Choroid plexus epithelial cell (primary cell): ENCODE measurements around the gene COL18A1.
"Not testable (repeated sequence)": the region's sequence is repeated elsewhere in the genome, so short reads cannot be mapped to it uniquely, and the experiment has no call there.

ENCODE experiments used
- DNase-seq: peaks from one replicate; pipeline ENCODE4 v3.0.0-alpha.2; 2010; ENCODE audit warnings: low read depth
- H3K4me3 ChIP-seq: 2 replicates; pipeline ENCODE4 v1.5.1; 2011; ENCODE audit warnings: low read depth, mild to moderate bottlenecking, control low read depth, low read length, moderate library complexity
- CTCF ChIP-seq: conservative IDR thresholded peaks from 2 replicates; pipeline ENCODE4 v1.5.1; 2011; ENCODE audit warnings: low read depth, mild to moderate bottlenecking, control low read depth, inconsistent platforms, low read length, moderate library complexity

Gene COL18A1

DNA sequence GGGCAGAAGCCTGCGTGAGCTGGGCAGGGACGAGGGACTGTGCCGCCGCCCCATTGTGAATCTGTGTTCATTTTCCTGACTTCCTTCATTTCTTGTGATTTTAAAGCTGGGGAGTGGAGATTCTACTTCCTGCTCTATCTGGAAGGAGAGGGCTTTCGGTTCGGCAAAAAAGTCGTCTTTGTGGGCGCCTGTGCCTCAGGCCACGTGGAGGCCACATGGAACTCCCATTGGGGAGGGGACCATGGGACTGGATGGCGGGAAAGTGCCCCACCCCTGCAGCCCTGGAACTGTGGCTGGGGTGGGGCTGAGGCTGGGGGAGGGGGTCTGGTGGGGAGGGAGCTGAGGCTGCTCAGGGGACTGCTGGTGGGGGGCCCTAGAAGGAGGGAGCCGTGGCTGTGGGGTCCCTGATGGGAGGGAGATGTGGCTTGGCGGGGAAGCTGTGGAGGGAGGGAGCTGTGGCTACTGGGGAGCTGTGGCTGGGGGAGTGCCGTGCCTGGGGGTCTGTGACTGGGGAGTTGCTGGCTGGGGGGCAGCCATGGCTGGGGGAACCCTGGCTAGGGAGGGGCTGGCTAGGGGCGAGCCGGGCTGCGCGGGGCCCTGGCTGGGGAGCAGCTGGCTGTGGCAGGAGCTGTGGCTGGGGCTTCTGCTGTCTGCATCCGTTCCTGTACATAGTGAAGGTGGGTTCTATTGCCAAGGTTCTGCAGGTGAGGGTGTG lies 31.5 kb downstream of the COL18A1 start:
- H3K4me3 ChIP-seq, result no peak overlapping the region
- DNase-seq, result no peak
- TF ChIP-seq CTCF, result no peak

DNA sequence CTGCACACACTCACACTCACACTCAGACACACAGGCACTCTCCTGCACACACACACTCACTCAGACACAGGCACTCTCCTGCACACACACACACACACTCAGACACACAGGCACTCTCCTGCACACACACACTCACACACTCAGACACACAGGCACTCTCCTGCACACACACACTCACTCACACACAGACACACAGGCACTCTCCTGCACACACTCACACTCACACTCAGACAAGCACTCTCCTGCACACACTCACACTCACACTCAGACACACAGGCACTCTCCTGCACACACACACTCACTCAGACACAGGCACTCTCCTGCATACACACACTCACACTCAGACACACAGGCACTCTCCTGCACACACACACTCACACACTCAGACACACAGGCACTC lies 32.9 kb downstream of the COL18A1 start:
- not testable (repeated sequence) for H3K4me3 ChIP-seq, DNase-seq

DNA sequence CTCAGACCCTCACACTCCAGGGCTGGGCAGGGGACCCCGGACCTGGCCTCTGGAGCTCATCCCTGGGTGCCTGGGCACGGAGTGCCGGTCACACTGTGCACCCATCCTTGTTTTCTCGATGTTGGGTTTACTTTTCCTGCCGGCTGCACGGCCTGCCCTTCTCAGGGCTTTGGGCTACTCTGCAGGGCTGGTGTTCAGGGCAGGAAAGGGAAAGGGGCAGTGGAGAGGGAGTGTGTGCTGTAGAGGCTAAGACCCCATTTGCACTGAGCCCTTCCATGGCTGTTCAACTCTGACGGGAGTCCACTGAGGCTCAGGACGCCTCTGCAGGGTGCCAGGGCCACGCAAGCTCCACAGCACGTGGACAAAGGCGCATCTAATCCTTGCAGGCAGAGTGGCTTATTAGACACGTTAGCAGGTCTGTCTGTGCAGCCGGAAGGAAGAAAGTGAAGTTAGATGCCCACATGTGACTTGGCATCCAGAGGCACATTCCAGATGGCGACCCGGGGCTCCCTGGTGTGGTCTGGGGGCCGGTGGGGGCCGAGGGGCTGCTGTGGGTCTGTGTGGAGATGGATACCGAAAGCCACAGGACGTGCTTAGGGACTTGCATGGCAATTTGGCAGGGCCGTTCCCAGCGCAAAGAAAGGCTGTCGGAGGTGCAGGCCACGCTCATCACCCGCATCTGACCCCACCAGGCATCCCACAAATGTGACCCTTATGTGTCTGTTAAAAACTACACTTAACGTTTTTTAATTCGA lies 33.6 kb downstream of the COL18A1 start:
- TF ChIP-seq CTCF, result no peak
- H3K4me3 ChIP-seq, result peak overlapping the region; percentile 24
- no peak for DNase-seq

DNA sequence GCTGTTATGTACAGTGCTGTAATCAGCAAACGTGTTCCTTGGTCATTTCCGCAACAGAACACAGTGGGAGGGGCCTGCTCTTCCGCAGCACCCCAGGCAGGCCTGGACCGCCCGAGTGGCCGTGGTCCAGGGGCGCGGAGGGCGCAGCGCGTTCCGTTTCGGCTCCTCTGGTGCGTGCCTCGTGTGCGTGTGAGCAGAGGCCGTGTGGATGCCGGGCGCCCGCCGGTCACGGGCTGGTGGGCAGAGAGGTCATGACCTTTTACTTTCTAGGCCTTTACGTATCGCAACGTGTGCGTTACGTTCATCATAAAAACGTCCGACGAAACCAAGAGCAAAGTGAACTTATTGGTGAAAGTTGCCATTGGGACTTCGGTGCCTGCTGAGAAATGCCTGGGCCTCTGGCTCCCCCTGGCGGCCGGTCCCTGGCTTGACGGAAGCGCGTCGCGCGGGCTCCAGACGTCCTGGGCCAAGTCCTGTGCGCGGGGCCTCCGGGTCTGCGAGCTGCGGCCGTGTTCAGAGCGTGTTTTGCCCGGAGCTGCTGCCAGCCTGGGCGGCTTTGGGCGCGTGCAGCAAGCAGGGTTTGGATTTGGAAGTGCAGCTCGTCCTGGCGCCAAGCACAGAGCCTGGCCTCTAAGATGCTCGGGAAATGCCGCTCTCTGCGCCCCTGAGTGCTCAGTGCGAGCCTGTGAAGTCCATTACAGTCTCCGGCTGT lies 34.4 kb downstream of the COL18A1 start:
- TF ChIP-seq CTCF, result peak; percentile 88
- DNase-seq, result peak; percentile 94
- H3K4me3 ChIP-seq, result peak overlapping the region; percentile 53

DNA sequence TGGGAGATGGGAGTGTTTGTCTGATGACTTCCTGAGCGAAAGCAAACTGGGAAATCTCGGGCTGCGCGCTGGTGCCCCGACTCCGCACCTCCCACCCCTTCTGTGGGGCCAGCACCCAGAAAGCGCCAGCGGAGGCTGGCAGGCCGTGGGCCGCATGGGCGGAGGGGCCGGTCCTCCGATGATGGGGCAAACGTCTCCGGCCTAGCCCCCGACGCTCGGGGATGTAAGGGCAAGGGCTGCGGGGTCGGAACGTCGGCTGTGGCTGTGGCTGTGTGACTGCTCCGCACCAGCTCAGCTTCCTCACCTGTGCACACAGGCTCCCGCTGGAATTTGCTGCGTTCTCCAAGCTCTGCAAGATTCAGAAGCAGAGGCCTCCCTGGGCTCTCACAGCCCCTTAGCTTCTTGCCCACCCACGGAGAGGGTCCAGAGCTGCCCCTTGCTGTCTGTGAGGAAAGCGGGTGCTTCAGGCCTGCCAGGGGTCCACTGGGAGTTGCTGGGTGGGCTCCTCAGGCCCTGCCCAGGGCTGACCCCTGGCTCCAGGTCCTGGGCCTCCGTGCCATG lies 35.0 kb downstream of the COL18A1 start:
- no peak for DNase-seq
- no peak overlapping the region for H3K4me3 ChIP-seq
- no peak for TF ChIP-seq CTCF

DNA sequence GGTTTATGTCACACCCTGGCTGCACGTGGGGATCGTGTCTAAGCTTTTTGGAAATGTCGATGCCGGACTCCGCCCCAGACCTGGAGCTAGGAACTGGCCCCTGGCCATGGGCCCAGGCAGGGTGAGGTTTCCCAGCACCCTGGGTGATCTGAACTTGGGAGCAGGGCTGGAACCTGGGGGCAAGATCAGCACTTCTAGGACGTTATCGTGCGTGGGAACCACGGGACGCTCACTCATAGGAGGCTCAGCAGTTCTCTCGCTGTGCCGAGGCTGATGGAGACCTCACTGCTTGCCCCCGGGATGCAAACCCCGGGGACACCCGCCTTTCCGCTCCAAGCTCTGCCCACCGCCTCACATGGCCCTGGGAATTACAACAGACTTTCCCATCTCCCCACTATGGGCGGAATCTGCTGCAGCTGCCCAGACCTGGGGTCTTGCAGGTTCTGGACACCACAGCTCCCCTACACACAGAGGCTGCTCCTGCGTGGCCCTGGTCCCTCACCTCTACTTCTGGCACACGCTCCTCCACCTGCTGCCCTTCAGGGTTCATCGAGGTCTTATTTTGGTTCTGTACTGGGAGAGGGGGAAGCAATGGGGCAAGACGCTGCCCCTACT lies 35.9 kb downstream of the COL18A1 start:
- H3K4me3 ChIP-seq, result no peak overlapping the region
- no peak for TF ChIP-seq CTCF
- no peak for DNase-seq
